DOHH2 (cell line): ENCODE results near the gene DDN.

Experiments used
- CTCF ChIP-seq: fragments of 200-600 bp; sonication (generic); IDR thresholded peaks from one replicate; pipeline ENCODE4 v1.5.1; 2014; ENCODE audit warnings: antibody characterized with exemption, mild to moderate bottlenecking, low read depth, low read length; ENCODE audit not compliant: poor library complexity, severe bottlenecking
- EZH2phosphoT487 ChIP-seq: fragments of 200-600 bp; sonication (generic); IDR thresholded peaks from 2 replicates; pipeline ENCODE4 v1.6.1; 2017; ENCODE audit warnings: borderline replicate concordance, mild to moderate bottlenecking, antibody characterized with exemption, low read length, moderate library complexity, mixed read lengths

GRCh38 chr12:49043856-49044258 is 44.7 kb upstream of the DDN start:
- TF ChIP-seq CTCF: peak; percentile 87
- no peak for TF ChIP-seq EZH2phosphoT487
